MM.1S (cell line): ENCODE results near the gene RBMY1E.
"Not testable (repeated sequence)": the region's sequence is repeated elsewhere in the genome, so short reads cannot be mapped to it uniquely, and the experiment has no call there.

Experiments used
- DNase-seq: peaks from one replicate; pipeline ENCODE4 v3.0.0-alpha.2; 2015
- H2AFZ ChIP-seq: fragments of 300-600 bp; sonication (generic); 2 replicates; pipeline ENCODE4 v1.6.0; 2016; ENCODE audit warnings: antibody characterized with exemption, low read length
- H3F3A ChIP-seq: fragments of 300-600 bp; sonication (generic); 2 replicates; pipeline ENCODE4 v1.6.1; 2016; ENCODE audit warnings: mild to moderate bottlenecking, antibody characterized with exemption, low read length, moderate library complexity, mixed read lengths; ENCODE audit not compliant: insufficient read depth
- H3K27ac ChIP-seq: fragments of 300-600 bp; sonication (generic); 2 replicates; pipeline ENCODE4 v1.5.1; 2016; ENCODE audit warnings: mild to moderate bottlenecking, low read length
- H3K27me3 ChIP-seq: fragments of 300-600 bp; sonication (generic); replicated peaks from 2 replicates; pipeline ENCODE4 v1.6.0; 2016; ENCODE audit warnings: low read length; ENCODE audit not compliant: insufficient read depth
- H3K36me3 ChIP-seq: fragments of 300-600 bp; sonication (generic); replicated peaks from 2 replicates; pipeline ENCODE4 v1.6.1; 2016; ENCODE audit warnings: mild to moderate bottlenecking, low read length, mixed read lengths; ENCODE audit not compliant: insufficient read depth
- H3K4me1 ChIP-seq: fragments of 300-600 bp; sonication (generic); 2 replicates; pipeline ENCODE4 v1.6.1; 2016; ENCODE audit warnings: low read length, mixed read lengths
- H3K4me2 ChIP-seq: fragments of 300-600 bp; sonication (generic); 2 replicates; pipeline ENCODE4 v1.6.0; 2016; ENCODE audit warnings: low read depth, low read length
- H3K4me3 ChIP-seq: fragments of 300-600 bp; sonication (generic); 2 replicates; pipeline ENCODE4 v1.5.1; 2016; ENCODE audit warnings: low read length, mixed read lengths
- H3K79me2 ChIP-seq: fragments of 300-600 bp; sonication (generic); 2 replicates; pipeline ENCODE4 v1.6.1; 2016; ENCODE audit warnings: mixed run types, low read length, mixed read lengths
- H3K9ac ChIP-seq: fragments of 300-600 bp; sonication (generic); 2 replicates; pipeline ENCODE4 v1.6.1; 2016; ENCODE audit warnings: low read length, mixed read lengths
- H3K9me2 ChIP-seq: fragments of 300-600 bp; sonication (generic); replicated peaks from 2 replicates; pipeline ENCODE4 v1.6.1; 2016; ENCODE audit warnings: mild to moderate bottlenecking, low read length, mixed read lengths; ENCODE audit not compliant: insufficient read depth
- H3K9me3 ChIP-seq: fragments of 300-600 bp; sonication (generic); replicated peaks from 2 replicates; pipeline ENCODE4 v1.6.1; 2016; ENCODE audit warnings: mild to moderate bottlenecking, low read length, mixed read lengths; ENCODE audit not compliant: insufficient read depth
- H4K20me1 ChIP-seq: fragments of 300-600 bp; sonication (generic); 2 replicates; pipeline ENCODE4 v1.6.1; 2016; ENCODE audit warnings: mild to moderate bottlenecking, low read length, moderate library complexity, mixed read lengths; ENCODE audit not compliant: insufficient read depth

RBMY1E gene

DNA sequence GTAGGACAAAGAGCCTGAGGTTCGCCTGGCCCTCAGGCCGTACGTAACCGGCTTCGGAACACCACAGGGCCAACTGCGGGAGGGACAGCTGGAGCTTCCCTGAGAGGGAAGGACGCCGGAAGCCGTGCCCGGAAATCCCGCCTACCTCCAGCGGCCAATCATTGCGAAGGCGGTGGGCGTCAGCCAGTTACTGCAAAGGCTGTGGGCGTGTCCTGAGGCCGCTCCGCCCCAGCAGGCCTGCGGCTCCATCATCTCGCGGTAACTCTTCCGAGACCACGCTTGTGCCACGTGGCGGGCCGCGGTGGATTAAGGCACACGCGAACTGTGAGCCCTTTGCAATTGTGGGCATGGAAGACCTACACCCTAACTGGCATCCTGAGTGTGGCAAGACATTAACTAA is at the start of gene RBMY1E:
Gene RBMY1E, minus strand, starts transcription at position 101 of the 400 bp plus-strand sequence. CDS start 1,978 bp downstream, outside the sequence.
- not testable (repeated sequence) for H3K27ac ChIP-seq, H3K36me3 ChIP-seq, H3K4me1 ChIP-seq

DNA sequence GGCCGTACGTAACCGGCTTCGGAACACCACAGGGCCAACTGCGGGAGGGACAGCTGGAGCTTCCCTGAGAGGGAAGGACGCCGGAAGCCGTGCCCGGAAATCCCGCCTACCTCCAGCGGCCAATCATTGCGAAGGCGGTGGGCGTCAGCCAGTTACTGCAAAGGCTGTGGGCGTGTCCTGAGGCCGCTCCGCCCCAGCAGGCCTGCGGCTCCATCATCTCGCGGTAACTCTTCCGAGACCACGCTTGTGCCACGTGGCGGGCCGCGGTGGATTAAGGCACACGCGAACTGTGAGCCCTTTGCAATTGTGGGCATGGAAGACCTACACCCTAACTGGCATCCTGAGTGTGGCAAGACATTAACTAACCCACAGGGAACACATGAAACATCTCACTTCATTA is 23.4 kb downstream of the RBMY1E start, which contains the start of gene RBMY1D:
Gene RBMY1D, minus strand, starts transcription at position 101 of the 400 bp plus-strand sequence. CDS start 2,013 bp downstream, outside the sequence.
- H3K36me3 ChIP-seq, H3K4me1 ChIP-seq, H3K27me3 ChIP-seq, H3K9ac ChIP-seq, H3K9me2 ChIP-seq, H4K20me1 ChIP-seq, H2AFZ ChIP-seq, DNase-seq, H3F3A ChIP-seq, H3K4me2 ChIP-seq, H3K4me3 ChIP-seq, H3K79me2 ChIP-seq, H3K9me3 ChIP-seq, H3K27ac ChIP-seq: not testable (repeated sequence)

More for the DNA sequence above, at the start of gene RBMY1E:
- not testable (repeated sequence) for H3K27me3 ChIP-seq, DNase-seq, H3K79me2 ChIP-seq, H3F3A ChIP-seq, H3K9ac ChIP-seq, H3K9me2 ChIP-seq, H3K4me3 ChIP-seq, H3K4me2 ChIP-seq, H4K20me1 ChIP-seq, H3K9me3 ChIP-seq, H2AFZ ChIP-seq

DNA sequence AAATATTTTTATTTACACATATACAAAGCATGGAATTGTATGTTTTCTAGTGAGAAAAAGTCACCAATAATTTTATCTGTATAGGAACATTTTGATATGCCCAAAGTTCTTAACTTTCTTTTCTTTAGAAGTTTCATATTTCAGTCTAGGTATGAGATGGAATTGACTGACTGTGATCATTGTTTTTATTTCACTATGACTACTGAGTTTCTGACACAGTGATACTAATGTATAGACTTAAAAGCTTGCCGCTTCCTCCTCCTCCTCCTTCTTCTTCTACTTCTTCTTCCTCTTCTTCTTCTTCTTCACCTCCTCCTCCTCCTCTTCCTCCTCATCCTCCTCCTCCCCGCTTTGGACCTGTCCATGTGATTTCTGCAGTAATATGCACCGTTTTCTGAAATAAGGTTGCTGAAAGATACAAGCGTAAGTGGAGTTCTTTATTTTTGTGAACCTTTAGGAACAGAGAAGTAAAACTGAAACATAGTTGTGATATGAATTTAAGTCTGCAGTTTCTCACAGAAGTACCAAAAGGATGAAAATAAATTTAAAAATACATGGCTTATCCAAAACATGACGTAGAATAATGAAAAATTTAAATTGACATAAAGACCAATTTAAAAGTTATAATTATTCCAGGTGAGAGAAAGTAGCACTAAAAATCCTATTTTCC is 48.3 kb downstream of the RBMY1E start:
- H3K27ac ChIP-seq, H3K79me2 ChIP-seq: not testable (repeated sequence)

More for the DNA sequence above, 48.3 kb downstream of the RBMY1E start:
- H3K27me3 ChIP-seq, H3K4me2 ChIP-seq, H3K4me1 ChIP-seq, H3K9me2 ChIP-seq, H3K9me3 ChIP-seq, H2AFZ ChIP-seq, DNase-seq, H3K36me3 ChIP-seq, H3K9ac ChIP-seq, H3F3A ChIP-seq, H3K4me3 ChIP-seq, H4K20me1 ChIP-seq: not testable (repeated sequence)
